K562 (cell line): ENCODE results near the gene PPP2R1A. TPM values are rescaled to one million over a fixed set of nuclear protein-coding genes. Genes with fewer than 3 reads are reported as not detected.

Experiments
- GATAD2A ChIP-seq: fragments of 450-650 bp; IDR thresholded peaks from 2 replicates; pipeline ENCODE4 v1.6.1; 2017
- NELFE ChIP-seq: IDR thresholded peaks from 2 replicates; pipeline ENCODE4 v1.6.1; 2011; ENCODE audit warnings: mild to moderate bottlenecking; ENCODE audit not compliant: insufficient read depth, insufficient read length
- TFE3 ChIP-seq: fragments of 450-650 bp; formaldehyde crosslinking; IDR thresholded peaks from 2 replicates; pipeline ENCODE4 v1.4.0; 2020; ENCODE audit warnings: mild to moderate bottlenecking, mixed read lengths
- ZNF174 ChIP-seq: fragments of 250-450 bp; sonication (Bioruptor Pico); IDR thresholded peaks from 2 replicates; pipeline ENCODE4 v1.4.0; 2020; ENCODE audit warnings: mild to moderate bottlenecking
- ZNF449 ChIP-seq: fragments of 250-450 bp; sonication (Bioruptor Pico); IDR thresholded peaks from 2 replicates; pipeline ENCODE4 v1.8.0; 2022; ENCODE audit warnings: moderate library complexity, mild to moderate bottlenecking, inconsistent platforms
- polyA plus RNA-seq, 8 experiments: library from polyadenylated mRNA; depleted of rRNA in 4 of 8; stranded (reverse) in 5 of 8; unstranded in 3 of 8; fragments of >200 nt; fragmentation: Nextera tagmentation in 2 of 8; fragmentation: Illumina TruSeq in 1 of 8; extraction: Ambion mirVana in 2 of 8; extraction: Trizol in 1 of 8; gene quantifications; 2 replicates each; pipeline versions ENCODE4 v1.2.1 to v1.2.3, GENCODE V29; 2011 to 2014; ENCODE audit warnings: inconsistent platforms in 1 of 8, missing spikeins in 1 of 8
- total RNA-seq, 7 experiments: library from RNA; depleted of rRNA in 6 of 7; stranded (reverse); fragments of >200 nt in 6 of 7; fragmentation: Illumina TruSeq in 2 of 7; extraction: Trizol in 2 of 7; gene quantifications; 2 replicates each; pipeline versions ENCODE4 v1.2.1 to v1.2.3, GENCODE V29; 2011 to 2021; ENCODE audit warnings: low replicate concordance in 1 of 7
- TF ChIP-seq, protein P1 (sequence below): fragments of 450-650 bp; IDR thresholded peaks from 2 replicates; pipeline ENCODE4 v1.6.1; 2016; ENCODE audit warnings: mild to moderate bottlenecking, moderate library complexity
- TF ChIP-seq, protein P2 (sequence below): sonication (generic); formaldehyde crosslinking; IDR thresholded peaks from 2 replicates; pipeline ENCODE4 v1.5.0; 2020; ENCODE audit warnings: missing genetic modification reagents

PPP2R1A gene
- total and polyA plus RNA-seq, 9 of the 15 experiments (the other 6 are each of a cell fraction or from before 2014, with no cell fraction given): 10.1 to 211 (median 70.1) TPM

DNA sequence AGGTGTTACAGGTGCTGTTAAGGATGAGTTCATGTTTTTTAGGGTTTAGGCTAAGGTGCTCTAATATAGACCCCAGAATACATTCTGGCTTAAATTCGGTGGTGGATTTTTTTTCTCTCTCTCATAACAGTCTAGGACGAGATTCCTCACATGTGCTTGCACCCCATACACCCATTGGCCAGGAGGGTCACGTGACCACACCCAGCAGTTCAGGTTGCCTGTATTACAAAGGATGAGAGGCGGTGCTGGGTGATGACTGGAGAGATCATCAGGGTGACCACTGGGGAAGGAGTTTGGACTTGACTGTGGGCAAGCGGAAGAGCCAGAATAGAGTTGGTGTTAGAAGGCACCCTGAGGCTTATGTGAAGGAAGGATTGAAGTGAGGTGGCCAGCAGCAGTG is 27.7 kb downstream of the PPP2R1A start (continued):
- TF ChIP-seq, protein P1, sequence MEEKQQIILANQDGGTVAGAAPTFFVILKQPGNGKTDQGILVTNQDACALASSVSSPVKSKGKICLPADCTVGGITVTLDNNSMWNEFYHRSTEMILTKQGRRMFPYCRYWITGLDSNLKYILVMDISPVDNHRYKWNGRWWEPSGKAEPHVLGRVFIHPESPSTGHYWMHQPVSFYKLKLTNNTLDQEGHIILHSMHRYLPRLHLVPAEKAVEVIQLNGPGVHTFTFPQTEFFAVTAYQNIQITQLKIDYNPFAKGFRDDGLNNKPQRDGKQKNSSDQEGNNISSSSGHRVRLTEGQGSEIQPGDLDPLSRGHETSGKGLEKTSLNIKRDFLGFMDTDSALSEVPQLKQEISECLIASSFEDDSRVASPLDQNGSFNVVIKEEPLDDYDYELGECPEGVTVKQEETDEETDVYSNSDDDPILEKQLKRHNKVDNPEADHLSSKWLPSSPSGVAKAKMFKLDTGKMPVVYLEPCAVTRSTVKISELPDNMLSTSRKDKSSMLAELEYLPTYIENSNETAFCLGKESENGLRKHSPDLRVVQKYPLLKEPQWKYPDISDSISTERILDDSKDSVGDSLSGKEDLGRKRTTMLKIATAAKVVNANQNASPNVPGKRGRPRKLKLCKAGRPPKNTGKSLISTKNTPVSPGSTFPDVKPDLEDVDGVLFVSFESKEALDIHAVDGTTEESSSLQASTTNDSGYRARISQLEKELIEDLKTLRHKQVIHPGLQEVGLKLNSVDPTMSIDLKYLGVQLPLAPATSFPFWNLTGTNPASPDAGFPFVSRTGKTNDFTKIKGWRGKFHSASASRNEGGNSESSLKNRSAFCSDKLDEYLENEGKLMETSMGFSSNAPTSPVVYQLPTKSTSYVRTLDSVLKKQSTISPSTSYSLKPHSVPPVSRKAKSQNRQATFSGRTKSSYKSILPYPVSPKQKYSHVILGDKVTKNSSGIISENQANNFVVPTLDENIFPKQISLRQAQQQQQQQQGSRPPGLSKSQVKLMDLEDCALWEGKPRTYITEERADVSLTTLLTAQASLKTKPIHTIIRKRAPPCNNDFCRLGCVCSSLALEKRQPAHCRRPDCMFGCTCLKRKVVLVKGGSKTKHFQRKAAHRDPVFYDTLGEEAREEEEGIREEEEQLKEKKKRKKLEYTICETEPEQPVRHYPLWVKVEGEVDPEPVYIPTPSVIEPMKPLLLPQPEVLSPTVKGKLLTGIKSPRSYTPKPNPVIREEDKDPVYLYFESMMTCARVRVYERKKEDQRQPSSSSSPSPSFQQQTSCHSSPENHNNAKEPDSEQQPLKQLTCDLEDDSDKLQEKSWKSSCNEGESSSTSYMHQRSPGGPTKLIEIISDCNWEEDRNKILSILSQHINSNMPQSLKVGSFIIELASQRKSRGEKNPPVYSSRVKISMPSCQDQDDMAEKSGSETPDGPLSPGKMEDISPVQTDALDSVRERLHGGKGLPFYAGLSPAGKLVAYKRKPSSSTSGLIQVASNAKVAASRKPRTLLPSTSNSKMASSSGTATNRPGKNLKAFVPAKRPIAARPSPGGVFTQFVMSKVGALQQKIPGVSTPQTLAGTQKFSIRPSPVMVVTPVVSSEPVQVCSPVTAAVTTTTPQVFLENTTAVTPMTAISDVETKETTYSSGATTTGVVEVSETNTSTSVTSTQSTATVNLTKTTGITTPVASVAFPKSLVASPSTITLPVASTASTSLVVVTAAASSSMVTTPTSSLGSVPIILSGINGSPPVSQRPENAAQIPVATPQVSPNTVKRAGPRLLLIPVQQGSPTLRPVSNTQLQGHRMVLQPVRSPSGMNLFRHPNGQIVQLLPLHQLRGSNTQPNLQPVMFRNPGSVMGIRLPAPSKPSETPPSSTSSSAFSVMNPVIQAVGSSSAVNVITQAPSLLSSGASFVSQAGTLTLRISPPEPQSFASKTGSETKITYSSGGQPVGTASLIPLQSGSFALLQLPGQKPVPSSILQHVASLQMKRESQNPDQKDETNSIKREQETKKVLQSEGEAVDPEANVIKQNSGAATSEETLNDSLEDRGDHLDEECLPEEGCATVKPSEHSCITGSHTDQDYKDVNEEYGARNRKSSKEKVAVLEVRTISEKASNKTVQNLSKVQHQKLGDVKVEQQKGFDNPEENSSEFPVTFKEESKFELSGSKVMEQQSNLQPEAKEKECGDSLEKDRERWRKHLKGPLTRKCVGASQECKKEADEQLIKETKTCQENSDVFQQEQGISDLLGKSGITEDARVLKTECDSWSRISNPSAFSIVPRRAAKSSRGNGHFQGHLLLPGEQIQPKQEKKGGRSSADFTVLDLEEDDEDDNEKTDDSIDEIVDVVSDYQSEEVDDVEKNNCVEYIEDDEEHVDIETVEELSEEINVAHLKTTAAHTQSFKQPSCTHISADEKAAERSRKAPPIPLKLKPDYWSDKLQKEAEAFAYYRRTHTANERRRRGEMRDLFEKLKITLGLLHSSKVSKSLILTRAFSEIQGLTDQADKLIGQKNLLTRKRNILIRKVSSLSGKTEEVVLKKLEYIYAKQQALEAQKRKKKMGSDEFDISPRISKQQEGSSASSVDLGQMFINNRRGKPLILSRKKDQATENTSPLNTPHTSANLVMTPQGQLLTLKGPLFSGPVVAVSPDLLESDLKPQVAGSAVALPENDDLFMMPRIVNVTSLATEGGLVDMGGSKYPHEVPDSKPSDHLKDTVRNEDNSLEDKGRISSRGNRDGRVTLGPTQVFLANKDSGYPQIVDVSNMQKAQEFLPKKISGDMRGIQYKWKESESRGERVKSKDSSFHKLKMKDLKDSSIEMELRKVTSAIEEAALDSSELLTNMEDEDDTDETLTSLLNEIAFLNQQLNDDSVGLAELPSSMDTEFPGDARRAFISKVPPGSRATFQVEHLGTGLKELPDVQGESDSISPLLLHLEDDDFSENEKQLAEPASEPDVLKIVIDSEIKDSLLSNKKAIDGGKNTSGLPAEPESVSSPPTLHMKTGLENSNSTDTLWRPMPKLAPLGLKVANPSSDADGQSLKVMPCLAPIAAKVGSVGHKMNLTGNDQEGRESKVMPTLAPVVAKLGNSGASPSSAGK: no peak
- TF ChIP-seq, protein P2, sequence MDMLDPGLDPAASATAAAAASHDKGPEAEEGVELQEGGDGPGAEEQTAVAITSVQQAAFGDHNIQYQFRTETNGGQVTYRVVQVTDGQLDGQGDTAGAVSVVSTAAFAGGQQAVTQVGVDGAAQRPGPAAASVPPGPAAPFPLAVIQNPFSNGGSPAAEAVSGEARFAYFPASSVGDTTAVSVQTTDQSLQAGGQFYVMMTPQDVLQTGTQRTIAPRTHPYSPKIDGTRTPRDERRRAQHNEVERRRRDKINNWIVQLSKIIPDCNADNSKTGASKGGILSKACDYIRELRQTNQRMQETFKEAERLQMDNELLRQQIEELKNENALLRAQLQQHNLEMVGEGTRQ (CRISPR knock-in tag): peak; percentile 46
- no peak for TF ChIP-seq ZNF449 (CRISPR knock-in tag)
- no peak for TF ChIP-seq ZNF174 (CRISPR knock-in tag)
- peak; percentile 30; the same call in 1 of the 2 replicates for TF ChIP-seq TFE3
- TF ChIP-seq NELFE: no peak
- no peak for TF ChIP-seq GATAD2A
